Measurements from ENCODE around the gene NCOA3.

Gene NCOA3

GRCh38 chr20:47648943-47649342 lies 147.3 kb downstream of the NCOA3 start:
- DNase-seq: no peak

GRCh38 chr20:47652301-47652700 lies 150.6 kb downstream of the NCOA3 start:
- no peak for DNase-seq

GRCh38 chr20:47652794-47653193 lies 151.1 kb downstream of the NCOA3 start:
- no peak for DNase-seq

- DNase-seq: no peak
These were observed 152.2 kb downstream of the NCOA3 start for GRCh38 chr20:47653869-47654268.

GRCh38 chr20:47654370-47654769 lies 152.7 kb downstream of the NCOA3 start:
- no peak for DNase-seq

- no peak for DNase-seq
These were observed 153.9 kb downstream of the NCOA3 start for GRCh38 chr20:47655635-47656034.

- no peak for DNase-seq
These were observed 154.6 kb downstream of the NCOA3 start for GRCh38 chr20:47656318-47656717.

GRCh38 chr20:47659904-47660601 lies 158.4 kb downstream of the NCOA3 start:
- DNase-seq: no peak

- DNase-seq: no peak
These were observed 158.9 kb downstream of the NCOA3 start for GRCh38 chr20:47660602-47660905.

GRCh38 chr20:47660983-47661700 lies 159.5 kb downstream of the NCOA3 start:
- DNase-seq: no peak

- DNase-seq: no peak
These were observed 160.0 kb downstream of the NCOA3 start for GRCh38 chr20:47661714-47662113.

- DNase-seq: no peak
These were observed 161.0 kb downstream of the NCOA3 start for GRCh38 chr20:47662483-47663353.

- DNase-seq: no peak
These were observed 161.8 kb downstream of the NCOA3 start for GRCh38 chr20:47663354-47664067.

- no peak for DNase-seq
These were observed 162.4 kb downstream of the NCOA3 start for GRCh38 chr20:47664068-47664437.

- DNase-seq: no peak
These were observed 163.1 kb downstream of the NCOA3 start for GRCh38 chr20:47664744-47665143.

GRCh38 chr20:47665221-47665991 lies 163.7 kb downstream of the NCOA3 start:
- DNase-seq: no peak

- DNase-seq: no peak
These were observed 164.6 kb downstream of the NCOA3 start for GRCh38 chr20:47666304-47666703.

GRCh38 chr20:47667086-47667485 lies 165.4 kb downstream of the NCOA3 start:
- DNase-seq: no peak

GRCh38 chr20:47667531-47668312 lies 166.0 kb downstream of the NCOA3 start:
- no peak for DNase-seq

GRCh38 chr20:47668313-47669151 lies 166.8 kb downstream of the NCOA3 start:
- no peak for DNase-seq

- DNase-seq: no peak
These were observed 167.4 kb downstream of the NCOA3 start for GRCh38 chr20:47669152-47669425.

All from GF-D8 (cell line).